ENCODE measurements around the gene SYT1. TPM values are rescaled to one million over a fixed set of nuclear protein-coding genes. Genes with fewer than 3 reads are reported as not detected.

SYT1 gene
- total RNA-seq, 1 experiment from 2014 or later = 44.9 TPM

- no peak overlapping the region for H3K4me3 ChIP-seq (replicated peaks in 1 of 2; ENCODE audit: low read depth in 1 of 2, low read length in 2 of 2)
- ATAC-seq = no peak
- ChIA-PET CTCF (no interaction called here), RAD21 (ENCODE audit: low non-redundant PET in 1 of 2, low total read pairs in 2 of 2, uncharacterized antibody in 2 of 2, unreplicated experiment in 2 of 2) (no interaction called here), POLR2A (interaction anchor here (0.8 kb wide), 1 partner anchor 46 kb away, joined by 3 read pairs; no protein-coding TSS in a partner anchor)
- DNase-seq (ENCODE audit: low read depth, low spot score) = no peak
- H3K9me2 ChIP-seq (ENCODE audit: insufficient read depth) = no peaks in the 10 kb centered on the region
- no peaks in the 10 kb centered on the region for H4K20me1 ChIP-seq (ENCODE audit: insufficient read depth)
- no peaks in the 10 kb centered on the region for H3K79me2 ChIP-seq (ENCODE audit: insufficient read depth, low read length)
- H3K27me3 ChIP-seq (ENCODE audit: insufficient read depth, low read length) = no peaks in the 10 kb centered on the region
- BruUV-seq (replicated peaks) = no TSS peak
- H3K4me2 ChIP-seq (ENCODE audit: low read length) = no peak overlapping the region
- no peak overlapping the region for H3K9ac ChIP-seq (ENCODE audit: low read length)
- no peaks in the 10 kb centered on the region for H3K9me3 ChIP-seq (ENCODE audit: control insufficient read depth in 1 of 2, insufficient read depth in 1 of 2, low read depth in 1 of 2, low read length in 2 of 2)
- intact Hi-C loops (cut with micrococcal nuclease) = no loop called here
- H3K36me3 ChIP-seq (ENCODE audit: control insufficient read depth in 1 of 2, insufficient read depth in 2 of 2, low read length in 2 of 2) = no peaks in the 10 kb centered on the region; a peak in 1 of 4 replicates
- H2AFZ ChIP-seq (ENCODE audit: low read depth, low read length, poor library complexity, severe bottlenecking) = no peak overlapping the region
- H3K27ac ChIP-seq (ENCODE audit: low read depth, low read length) = no peak overlapping the region
- TF ChIP-seq ZFX (IDR thresholded peaks at IDR 0.05) (no peak), FOSL1 (IDR thresholded peaks at IDR 0.05; ENCODE audit: low read depth) (no peak), CBX3 (IDR thresholded peaks at IDR 0.05; ENCODE audit: low read depth) (no peak)
- no peaks in the 10 kb centered on the region for H3K4me1 ChIP-seq (ENCODE audit: control insufficient read depth in 1 of 2, insufficient read depth in 2 of 2, low read length in 2 of 2)
Observed at GRCh38 chr12:79360936-79361335, 496.4 kb downstream of the SYT1 start.

DNA sequence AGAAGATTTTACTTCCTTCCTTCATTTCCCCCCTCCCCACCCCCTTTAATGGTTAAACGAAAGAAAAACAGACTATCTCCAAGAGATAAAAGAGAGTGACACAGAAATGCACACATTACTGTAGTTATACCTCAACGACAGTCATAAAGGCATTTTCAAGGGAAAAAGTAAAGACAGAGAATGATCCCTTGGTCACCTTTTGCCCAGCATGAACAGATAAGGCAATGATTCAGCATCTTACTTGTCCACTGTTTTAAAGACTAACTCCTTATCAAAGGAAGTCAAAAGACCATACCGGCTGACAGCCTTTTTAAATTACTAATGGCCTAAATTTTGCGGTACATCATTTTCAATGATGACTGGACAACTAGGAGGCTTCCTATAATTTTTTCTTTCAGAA is 499.6 kb downstream of the SYT1 start:
- DNase-seq (ENCODE audit: low read depth, low spot score) (no peak), ATAC-seq (peak; percentile 38; the same call in 1 of the 2 replicates)
- no peaks in the 10 kb centered on the region for H3K79me2 ChIP-seq (ENCODE audit: insufficient read depth, low read length)
- no peaks in the 10 kb centered on the region for H3K4me1 ChIP-seq (ENCODE audit: control insufficient read depth in 1 of 2, insufficient read depth in 2 of 2, low read length in 2 of 2)
- no peaks in the 10 kb centered on the region for H3K9me3 ChIP-seq (ENCODE audit: control insufficient read depth in 1 of 2, insufficient read depth in 1 of 2, low read depth in 1 of 2, low read length in 2 of 2)
- no peak overlapping the region for H3K4me3 ChIP-seq (replicated peaks in 1 of 2; ENCODE audit: low read depth in 1 of 2, low read length in 2 of 2)
- ChIA-PET RAD21 (ENCODE audit: low non-redundant PET in 1 of 2, low total read pairs in 2 of 2, uncharacterized antibody in 2 of 2, unreplicated experiment in 2 of 2) (no interaction called here), POLR2A (interaction anchor here (0.9 kb wide), 1 partner anchor 8 kb away, joined by 4 read pairs; no protein-coding TSS in a partner anchor), CTCF (no interaction called here)
- H3K9me2 ChIP-seq (ENCODE audit: insufficient read depth) = no peaks in the 10 kb centered on the region
- no peaks in the 10 kb centered on the region for H3K27me3 ChIP-seq (ENCODE audit: insufficient read depth, low read length)
- H2AFZ ChIP-seq (ENCODE audit: low read depth, low read length, poor library complexity, severe bottlenecking) = no peak overlapping the region
- H3K4me2 ChIP-seq (ENCODE audit: low read length) = no peak overlapping the region
- H3K9ac ChIP-seq (ENCODE audit: low read length) = no peak overlapping the region
- no peaks in the 10 kb centered on the region; a peak in 1 of 4 replicates for H3K36me3 ChIP-seq (ENCODE audit: control insufficient read depth in 1 of 2, insufficient read depth in 2 of 2, low read length in 2 of 2)
- TF ChIP-seq MAX (IDR thresholded peaks at IDR 0.05) (no peak), CTCF (IDR thresholded peaks at IDR 0.05 in 2 of 3, conservative IDR thresholded peaks at IDR 0.05 in 1 of 3; ENCODE audit: borderline replicate concordance in 1 of 3, insufficient read depth in 1 of 3, low read depth in 2 of 3, low read length in 2 of 3) (no peak), ZFX (IDR thresholded peaks at IDR 0.05) (no peak), EGR1 (IDR thresholded peaks at IDR 0.05; ENCODE audit: low read depth) (no peak), RAD21 (IDR thresholded peaks at IDR 0.05; ENCODE audit: low read depth) (no peak), TCF7L2 (IDR thresholded peaks at IDR 0.05; ENCODE audit: borderline replicate concordance, extremely low read depth, insufficient read depth, insufficient read length) (no peak), POLR2AphosphoS5 (IDR thresholded peaks at IDR 0.05; ENCODE audit: low read depth, low read length) (no peak), CEBPB (IDR thresholded peaks at IDR 0.05; ENCODE audit: low read depth) (no peak), ZNF274 (IDR thresholded peaks at IDR 0.05; ENCODE audit: low read depth, low read length) (no peak)
- TF ChIP-seq, protein P1, sequence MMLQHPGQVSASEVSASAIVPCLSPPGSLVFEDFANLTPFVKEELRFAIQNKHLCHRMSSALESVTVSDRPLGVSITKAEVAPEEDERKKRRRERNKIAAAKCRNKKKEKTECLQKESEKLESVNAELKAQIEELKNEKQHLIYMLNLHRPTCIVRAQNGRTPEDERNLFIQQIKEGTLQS (IDR thresholded peaks at IDR 0.05) = no peak
- intact Hi-C loops (cut with micrococcal nuclease) = no loop called here
- H3K27ac ChIP-seq (ENCODE audit: low read depth, low read length) = no peak overlapping the region
- no TSS peak for BruUV-seq (replicated peaks)
- no peaks in the 10 kb centered on the region for H4K20me1 ChIP-seq (ENCODE audit: insufficient read depth)

All from HCT116 (cell line).